ENCODE measurements around the gene CHMP4A. TPM values are rescaled to one million over a fixed set of nuclear protein-coding genes. Genes with fewer than 3 reads are reported as not detected.

Gene CHMP4A
- total RNA-seq: 100 to 1,000 TPM in 2 of 4 donors, 10 to 100 TPM in 2; 93.4 to 134 (median 106) TPM

GRCh38 chr14:24212924-24213865, at the start of gene CHMP4A:
TSS of gene CHMP4A (minus strand) at chr14:24213488. CDS start at chr14:24213439, 49 bp downstream.
- no peaks in the 10 kb centered on the region for H3K9me3 ChIP-seq
- no peaks in the 10 kb centered on the region for H3K27me3 ChIP-seq
- peak within 1 kb of the TSS; percentile 74 to 97 (median 92) for H3K27ac ChIP-seq
- H3K4me3 ChIP-seq: peak within 1 kb of the TSS; percentile 45 to 79
- peak; percentile 95 for ATAC-seq
- peaks cover 0 to 47% (median 13%) of the 10 kb centered on the region in 3 donors for H3K4me1 ChIP-seq
- 1% methylated on average over 23 of the region's 53 CpGs; no CpG with 5 or more reads in 1 of the 2 donors for WGBS, 2 donors (ENCODE audit: low coverage in 1 of 2)
- TF ChIP-seq CTCF (IDR thresholded peaks at IDR 0.05) (peak in 2 of 4 experiments; percentile 21 to 50), POLR2A (IDR thresholded peaks at IDR 0.05) (peak; percentile 93 to 94), POLR2AphosphoS5 (IDR thresholded peaks at IDR 0.05) (peak; percentile 99), EP300 (IDR thresholded peaks at IDR 0.05) (no peak)
- H3K36me3 ChIP-seq: peaks cover 0 to 46% of the 10 kb centered on the region in 2 donors

DNA sequence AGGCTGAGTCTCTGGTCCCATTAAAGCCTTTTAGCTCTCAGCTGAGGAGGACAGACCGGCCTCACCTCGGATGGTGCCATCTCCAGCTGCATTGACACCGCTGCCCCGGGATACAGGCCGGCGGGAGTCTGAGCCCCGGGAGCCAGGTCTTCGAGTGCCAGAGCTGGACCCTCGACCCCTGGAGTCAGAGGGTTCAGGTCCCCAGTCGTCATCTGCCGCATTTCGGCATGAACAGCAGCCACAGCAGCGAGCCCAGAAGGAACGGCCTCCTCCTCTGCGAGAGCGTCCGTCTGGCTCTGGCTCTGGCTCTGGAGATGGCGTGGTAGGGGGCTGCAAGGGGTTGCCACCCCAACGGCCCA, 48.7 kb upstream of the CHMP4A start:
- Histone ChIP-seq H3K36me3 (peaks cover 0 to 29% of the 10 kb centered on the region in 2 donors), H3K4me3 (no peak overlapping the region), H3K9me3 (no peaks in the 10 kb centered on the region), H3K27ac (no peak overlapping the region), H3K4me1 (peaks cover 0 to 9% (median 0%) of the 10 kb centered on the region in 3 donors), H3K27me3 (no peaks in the 10 kb centered on the region)
- TF ChIP-seq CTCF (IDR thresholded peaks at IDR 0.05) (no peak), POLR2A (IDR thresholded peaks at IDR 0.05) (no peak), EP300 (IDR thresholded peaks at IDR 0.05) (no peak), POLR2AphosphoS5 (IDR thresholded peaks at IDR 0.05) (no peak)
- ATAC-seq: no peak
- no CpG with 5 or more reads among the region's 19 CpGs for WGBS, 2 donors (ENCODE audit: low coverage in 1 of 2)

GRCh38 chr14:24261256-24261968, 48.1 kb upstream of the CHMP4A start:
- Histone ChIP-seq H3K4me3 (no peak overlapping the region), H3K36me3 (peaks cover 0 to 23% of the 10 kb centered on the region in 2 donors), H3K9me3 (no peaks in the 10 kb centered on the region), H3K27me3 (no peaks in the 10 kb centered on the region), H3K27ac (no peak overlapping the region), H3K4me1 (peaks cover 0 to 9% (median 0%) of the 10 kb centered on the region in 3 donors)
- 84 to 100% methylated on average over 3 to 7 of the region's 20 CpGs for whole genome bisulfite sequencing, 2 donors (ENCODE audit: low coverage in 1 of 2)
- ATAC-seq: no peak
- TF ChIP-seq EP300 (IDR thresholded peaks at IDR 0.05) (no peak), CTCF (IDR thresholded peaks at IDR 0.05) (no peak), POLR2A (IDR thresholded peaks at IDR 0.05) (no peak), POLR2AphosphoS5 (IDR thresholded peaks at IDR 0.05) (no peak)

GRCh38 chr14:24260780-24261157, 47.5 kb upstream of the CHMP4A start:
- Histone ChIP-seq H3K36me3 (peaks cover 0 to 17% of the 10 kb centered on the region in 2 donors), H3K4me3 (no peak overlapping the region), H3K27ac (no peak overlapping the region), H3K27me3 (no peaks in the 10 kb centered on the region), H3K4me1 (peaks cover 0 to 9% (median 0%) of the 10 kb centered on the region in 3 donors), H3K9me3 (no peaks in the 10 kb centered on the region)
- 92% methylated on average over 2 of the region's 4 CpGs; no CpG with 5 or more reads in 1 of the 2 donors for WGBS, 2 donors (ENCODE audit: low coverage in 1 of 2)
- ATAC-seq: no peak
- TF ChIP-seq EP300 (IDR thresholded peaks at IDR 0.05) (no peak), POLR2A (IDR thresholded peaks at IDR 0.05) (no peak)

All from gastroesophageal sphincter (tissue), 4 donors.